ENCODE data around the gene VSTM2L.

VSTM2L gene

GRCh38 chr20:37971561-37972127, 68.7 kb downstream of the VSTM2L start:
- no peak for DNase-seq

- no peak for DNase-seq
Observed at GRCh38 chr20:37972256-37973058, 69.5 kb downstream of the VSTM2L start.

- no peak for DNase-seq
Observed at GRCh38 chr20:37973059-37973910, 70.4 kb downstream of the VSTM2L start.

DNA sequence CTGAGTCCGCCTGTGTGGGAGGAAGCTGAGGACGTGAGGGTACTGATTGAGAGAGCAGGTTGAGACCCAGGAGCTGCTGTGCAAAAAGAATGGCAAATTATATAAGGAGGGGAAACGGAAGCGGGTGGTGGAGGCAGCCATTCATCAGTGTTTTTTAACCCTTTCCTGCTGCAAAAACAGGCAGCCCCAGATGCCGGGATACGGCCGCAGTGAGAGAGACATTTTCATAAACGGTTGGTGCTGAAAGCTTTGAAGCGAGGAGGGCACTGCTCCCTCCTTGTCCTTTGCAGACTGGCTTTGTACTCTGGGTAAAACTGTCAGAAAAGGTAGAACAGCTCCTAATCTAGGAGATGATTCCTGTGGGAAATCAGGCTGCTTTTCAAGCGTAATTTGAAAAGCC, 74.0 kb downstream of the VSTM2L start:
- no peak for DNase-seq

DNA sequence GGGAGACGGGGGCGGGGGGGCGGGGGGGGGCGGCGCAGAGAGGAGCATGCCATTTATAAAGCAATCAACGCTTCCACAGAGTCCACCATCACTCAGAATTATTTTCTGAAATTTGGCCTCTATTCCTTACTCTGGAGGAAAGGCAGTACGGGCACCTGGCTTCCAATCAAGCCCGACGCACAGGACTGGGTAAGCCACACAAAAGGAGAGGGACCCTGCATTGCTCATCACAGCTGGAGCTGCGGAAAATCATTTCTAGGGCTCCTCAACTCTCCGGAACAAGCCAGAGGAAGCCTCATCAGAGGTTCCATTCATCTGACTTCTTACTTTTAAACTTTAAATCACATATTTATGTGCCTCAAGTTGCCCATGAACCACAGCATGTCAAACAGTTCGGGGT, 74.4 kb downstream of the VSTM2L start:
- DNase-seq: no peak

GRCh38 chr20:37977786-37978185, 74.9 kb downstream of the VSTM2L start:
- no peak for DNase-seq

DNA sequence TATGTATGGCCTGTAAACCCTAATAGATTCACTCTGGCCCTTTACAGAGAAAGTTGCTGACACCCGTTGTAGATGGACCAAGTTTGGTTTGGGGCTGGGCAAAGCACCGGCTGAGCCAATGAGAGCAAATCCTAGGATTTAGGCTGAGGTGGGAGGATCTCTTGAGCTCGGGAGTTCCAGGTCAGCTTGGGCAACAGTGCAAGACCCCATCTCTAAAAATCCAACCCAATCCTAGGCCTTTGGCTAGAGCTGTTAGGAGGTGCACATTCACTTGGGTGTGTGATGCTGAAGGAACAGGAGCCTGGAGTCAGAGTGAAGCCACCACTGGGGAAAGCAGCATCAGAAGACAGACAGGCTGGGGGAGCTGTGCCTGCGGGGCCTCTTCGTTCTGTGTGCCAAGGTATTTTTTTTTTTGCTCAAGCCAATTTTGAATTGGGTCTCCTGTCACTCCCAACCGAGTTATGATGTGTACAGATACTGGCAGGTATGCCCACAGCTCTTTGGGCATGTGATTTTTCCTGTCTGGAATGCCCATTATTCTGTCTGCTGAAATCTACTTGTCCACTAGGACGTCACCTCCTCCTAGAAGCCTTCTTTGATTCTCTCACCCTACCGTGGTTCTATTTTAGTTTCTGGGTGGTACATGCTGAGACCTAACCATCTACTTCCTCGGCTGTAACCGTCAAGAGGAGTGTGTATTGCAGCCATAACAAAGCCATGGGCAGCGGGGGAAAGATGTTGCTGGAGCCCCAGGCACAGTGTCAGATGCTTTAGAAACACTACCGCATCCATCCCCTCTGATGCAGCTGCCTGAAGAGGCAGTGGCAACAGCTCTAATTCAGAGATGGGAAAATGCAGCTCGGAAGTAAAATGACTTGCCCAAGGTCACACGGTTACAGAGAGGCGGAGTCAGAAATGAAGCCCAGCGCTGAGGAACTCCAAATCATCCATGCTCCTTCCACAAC, 76.4 kb downstream of the VSTM2L start:
- DNase-seq: no peak

DNA sequence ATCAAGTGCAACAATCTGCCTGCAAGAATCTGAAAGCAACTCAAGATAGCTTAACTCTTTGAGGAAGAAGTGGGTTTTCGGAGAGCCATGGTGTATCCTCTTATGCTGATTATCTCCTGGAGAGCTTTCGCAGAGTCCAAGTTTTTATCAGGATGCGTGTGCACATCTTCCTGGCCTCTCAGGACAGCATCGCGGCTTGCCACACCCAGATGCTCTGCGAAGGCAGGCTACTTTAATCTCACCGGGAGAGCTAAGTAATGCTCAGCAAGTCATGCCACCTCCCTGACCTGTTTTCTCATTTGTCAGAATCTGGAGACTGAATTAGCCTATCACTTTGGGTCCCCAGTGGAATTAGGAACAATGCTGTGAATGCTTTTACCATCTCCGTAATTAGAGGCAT, 77.5 kb downstream of the VSTM2L start:
- DNase-seq: no peak

DNA sequence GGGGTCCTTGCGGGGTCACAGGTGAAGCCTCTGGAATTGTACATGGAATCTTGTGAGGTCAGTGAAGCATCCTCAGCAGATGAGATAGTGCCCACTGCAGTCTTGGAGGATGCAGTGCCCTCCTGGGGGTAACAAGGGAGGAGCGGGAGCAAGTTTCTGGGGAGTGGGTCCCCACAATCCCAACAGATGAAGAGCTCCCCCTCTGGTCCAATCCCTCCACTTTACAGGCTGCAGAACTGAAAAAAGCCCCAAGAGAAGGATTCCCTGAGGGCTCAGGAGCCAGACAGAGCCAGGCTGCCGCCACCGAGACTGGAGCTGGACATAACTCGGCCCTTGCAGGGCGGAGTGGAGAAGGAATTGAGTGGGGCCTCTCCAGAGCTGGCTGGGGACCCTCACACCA, 77.9 kb downstream of the VSTM2L start:
- DNase-seq: no peak

GRCh38 chr20:37981568-37981967, 78.6 kb downstream of the VSTM2L start:
- no peak for DNase-seq

DNA sequence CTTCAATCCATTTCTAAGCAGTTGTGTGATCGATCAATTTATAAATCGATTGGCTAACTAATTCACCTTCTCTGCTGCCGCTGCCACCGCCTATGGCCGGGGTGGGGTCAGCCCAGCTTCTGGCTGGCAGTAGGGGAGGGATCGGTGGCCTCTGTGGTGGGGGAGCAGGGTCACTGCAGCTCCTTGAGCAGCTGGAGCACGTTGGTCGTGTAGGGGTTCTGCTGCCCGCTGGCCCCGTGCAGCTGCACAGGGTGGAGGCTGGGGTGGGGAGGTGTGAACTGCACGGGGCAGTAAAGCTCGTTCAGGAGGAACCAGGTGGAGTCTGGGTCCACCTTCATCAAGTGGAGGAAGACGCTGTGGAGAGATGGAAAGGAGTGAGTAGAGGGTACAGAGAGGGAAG, 80.4 kb downstream of the VSTM2L start:
- DNase-seq: no peak

DNA sequence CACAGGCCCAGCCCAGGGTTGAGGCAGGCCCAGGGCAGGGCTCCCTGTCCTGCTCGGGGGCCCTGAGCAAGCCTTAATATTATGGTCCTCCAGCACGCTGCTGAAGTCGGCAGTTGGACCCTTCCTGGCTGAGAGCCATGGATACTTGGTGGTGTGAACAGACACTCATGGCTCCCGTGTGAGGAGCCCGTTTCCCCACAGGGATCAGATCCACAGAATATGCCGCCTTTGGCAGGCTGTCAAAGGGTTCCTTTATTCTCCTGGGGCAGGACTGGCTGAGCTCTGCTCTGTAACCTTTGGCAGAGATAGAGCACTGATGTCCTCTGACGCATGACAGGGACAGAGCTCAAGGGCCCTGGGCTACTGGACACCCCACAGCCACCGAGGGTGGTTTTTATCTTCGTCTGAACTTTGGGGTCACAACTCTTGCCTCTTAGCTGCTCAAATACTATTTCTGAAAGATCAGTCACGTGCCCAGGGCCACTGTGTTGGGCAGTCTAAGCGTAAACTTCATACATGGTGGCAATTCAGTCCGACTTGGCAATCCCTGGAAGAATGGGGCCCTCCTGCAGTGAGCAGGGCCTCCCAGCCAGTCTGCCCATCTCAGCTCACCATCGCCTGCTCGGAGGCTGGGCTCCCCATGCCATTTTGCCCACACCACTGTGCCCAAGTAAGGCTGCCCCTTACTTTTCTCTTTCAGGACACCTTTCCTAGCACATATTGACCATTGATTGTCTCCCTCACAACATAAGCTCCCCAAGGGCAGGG, 81.3 kb downstream of the VSTM2L start:
- no peak for DNase-seq

DNA sequence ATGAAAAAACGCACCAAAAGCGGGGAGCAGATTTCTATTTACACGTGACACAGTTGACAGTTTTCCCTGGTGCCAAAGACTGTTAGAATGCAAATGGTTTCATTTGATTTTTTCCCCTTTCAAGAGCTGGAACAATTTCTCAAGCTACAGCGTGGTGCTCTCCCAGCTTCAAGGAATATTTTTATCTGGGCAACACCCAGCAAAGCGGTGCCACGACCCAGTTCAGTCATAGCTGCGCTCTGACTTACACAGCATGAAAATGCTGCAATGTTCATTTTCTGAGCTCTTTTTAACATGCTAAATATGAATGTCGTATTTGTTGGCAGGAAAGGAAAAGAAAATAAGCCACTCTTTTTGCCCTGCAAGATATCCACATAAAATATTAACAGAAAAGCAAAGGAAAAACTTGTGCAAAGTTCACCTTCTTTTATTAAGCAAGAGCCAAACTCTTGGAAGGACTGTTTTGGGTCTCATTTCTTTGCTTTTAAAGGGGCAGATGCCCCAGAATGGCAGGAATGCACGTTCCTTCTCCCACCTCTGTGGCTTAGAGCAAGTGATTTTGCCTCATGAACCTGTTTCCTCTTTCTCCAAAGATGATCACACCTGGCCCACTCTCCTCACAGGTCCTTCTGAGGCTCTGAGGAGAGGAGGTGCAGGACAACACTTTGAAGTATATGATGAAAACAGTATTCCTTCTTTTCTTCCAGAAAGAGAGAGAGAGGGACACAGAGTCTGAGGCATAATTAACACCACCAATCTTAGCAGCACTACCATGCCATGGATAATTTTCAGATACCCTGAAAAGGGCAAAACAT, 83.3 kb downstream of the VSTM2L start:
- DNase-seq: no peak

DNA sequence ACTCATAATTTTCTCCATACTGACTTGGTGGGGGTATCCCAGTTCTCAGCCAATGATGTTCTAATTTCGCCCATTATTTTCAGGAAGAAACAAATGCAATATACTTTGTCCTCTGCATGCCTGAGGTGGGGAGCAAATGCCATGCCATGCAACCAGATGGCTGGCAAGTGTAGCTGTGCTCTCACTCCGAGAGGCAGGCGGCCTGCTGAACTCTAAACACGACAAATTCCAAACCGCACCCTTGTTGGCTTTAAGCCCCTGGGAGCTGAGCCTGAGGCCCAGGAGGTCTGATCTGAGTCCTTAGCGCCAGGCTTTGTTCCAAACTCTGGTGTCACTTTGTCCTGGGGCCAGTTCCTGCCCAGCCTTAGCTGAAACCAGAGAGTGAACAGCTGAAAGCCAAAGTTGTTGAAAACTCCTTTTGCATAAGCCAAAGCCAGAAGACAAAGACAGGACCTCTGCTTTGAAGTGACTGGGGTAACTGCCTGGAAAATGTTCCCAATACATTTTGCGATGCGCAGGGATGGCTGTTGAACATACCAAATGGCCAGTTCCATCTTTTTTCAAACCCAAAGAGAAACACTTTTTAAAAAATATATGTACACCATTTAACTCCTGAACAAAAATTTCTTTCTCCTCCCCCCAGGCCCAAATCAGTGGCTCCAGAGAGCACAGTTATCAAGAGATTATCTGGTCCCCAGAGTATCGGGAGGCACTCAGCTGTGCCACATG, 84.1 kb downstream of the VSTM2L start:
- DNase-seq: no peak

DNA sequence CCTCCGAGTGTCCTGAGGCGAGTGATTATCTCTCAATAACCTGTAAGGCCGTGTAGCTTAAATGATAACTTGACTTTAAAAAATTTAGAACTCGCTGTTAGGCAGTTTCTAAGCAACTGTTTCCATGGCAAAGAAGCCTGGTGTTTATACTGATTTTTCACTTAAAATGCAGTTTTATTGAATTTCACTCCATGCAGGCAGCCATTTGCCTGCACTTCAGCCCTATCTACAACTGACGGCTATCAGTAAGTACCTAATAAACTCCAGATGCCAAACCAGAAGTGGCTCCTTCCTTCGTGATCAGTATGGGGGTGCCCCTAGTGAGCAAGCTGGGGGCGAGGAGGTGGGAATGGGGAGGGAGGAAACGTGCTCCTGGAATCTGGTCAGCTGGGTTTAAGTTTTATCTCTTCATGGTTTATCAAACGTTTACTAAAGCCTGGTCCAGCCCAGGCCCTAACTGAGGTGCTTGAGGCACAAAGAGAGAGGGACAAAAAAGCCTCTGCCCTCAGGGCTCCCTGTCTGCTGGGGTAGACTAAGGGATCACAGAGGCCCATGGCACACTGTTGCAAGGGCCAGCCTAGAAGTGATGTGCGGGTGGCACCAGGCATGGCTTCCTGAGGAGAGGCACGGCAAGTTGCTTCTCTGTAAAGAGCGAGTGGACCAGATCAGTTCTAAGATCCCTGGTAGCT, 84.8 kb downstream of the VSTM2L start:
- DNase-seq: no peak

DNA sequence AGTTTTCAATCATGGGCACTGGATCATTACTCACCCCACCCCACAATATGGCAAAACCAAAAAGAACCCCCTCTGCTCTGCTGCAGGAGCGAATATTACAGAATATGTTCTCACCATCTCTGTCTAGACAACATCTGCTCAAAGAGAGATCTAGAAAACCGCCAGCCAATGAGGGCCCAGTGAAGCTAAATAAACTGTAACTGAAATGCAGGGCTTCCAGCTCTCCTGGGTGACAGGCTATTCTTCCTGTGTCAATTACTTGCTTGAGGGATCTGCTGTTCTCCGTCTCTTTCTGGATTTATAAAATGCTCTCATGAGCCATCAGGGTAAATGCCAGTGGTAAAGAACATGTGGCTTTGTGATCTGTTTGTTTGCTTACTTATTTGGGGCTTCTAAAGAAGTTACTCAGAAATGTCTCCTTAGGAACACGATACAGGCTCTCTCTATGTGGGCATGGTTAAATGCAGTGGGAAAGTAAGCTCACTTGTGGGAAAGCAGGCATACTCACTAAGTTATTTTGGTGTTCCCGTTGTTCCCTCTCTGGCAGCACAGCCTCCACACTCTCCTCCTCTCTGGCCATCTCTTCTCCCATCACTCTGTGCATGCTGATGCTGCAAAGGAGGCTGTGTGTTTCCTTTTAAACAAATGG, 85.5 kb downstream of the VSTM2L start:
- DNase-seq: no peak

- no peak for DNase-seq
Observed at GRCh38 chr20:37989601-37990295, 86.8 kb downstream of the VSTM2L start.

DNA sequence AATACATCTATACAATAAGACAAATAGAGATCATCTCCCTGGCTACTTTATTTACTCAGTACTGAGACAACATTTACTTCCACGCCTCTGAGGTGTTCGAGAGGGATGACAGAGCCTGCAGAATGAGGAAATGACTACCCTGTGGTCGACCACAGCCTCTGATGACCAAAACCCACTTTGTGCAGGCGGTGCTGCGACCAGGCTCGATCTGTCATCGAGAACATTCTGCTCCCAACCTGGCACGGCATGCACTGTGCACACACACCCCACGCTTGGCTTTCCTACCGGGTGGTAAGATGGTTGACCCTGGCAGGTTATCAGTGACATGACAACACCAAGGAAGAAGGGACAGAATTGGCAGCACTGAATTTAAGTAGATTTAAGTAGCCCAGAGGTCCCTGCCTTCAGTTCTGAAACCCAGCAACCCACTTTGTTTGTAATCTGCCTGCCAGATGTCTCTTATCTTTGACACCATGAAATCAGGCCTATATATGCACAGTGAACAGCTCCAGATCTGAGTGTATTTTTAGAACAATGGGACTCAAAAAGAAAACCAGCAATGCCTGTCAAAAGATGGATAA, 87.7 kb downstream of the VSTM2L start:
- DNase-seq: peak; percentile 56

All from stimulated activated CD4-positive, alpha-beta T cell treated with anti-CD3 and anti-CD28 coated beads, Interleukin-15, amount 100 ng/mL, for 24 hours (primary cell).